Measurements from ENCODE around the gene EGFL7.
"Not testable (repeated sequence)": the region's sequence is repeated elsewhere in the genome, so short reads cannot be mapped to it uniquely, and the experiment has no call there.

Gene EGFL7

GRCh38 chr9:136703276-136703860 is 40.7 kb downstream of the EGFL7 start:
- DNase-seq, result no peak

- not testable (repeated sequence) for DNase-seq
Observed at GRCh38 chr9:136704741-136705140, 42.0 kb downstream of the EGFL7 start.

GRCh38 chr9:136705564-136705963 is 42.8 kb downstream of the EGFL7 start:
- DNase-seq, result no peak

- DNase-seq, result no peak
Observed at GRCh38 chr9:136707011-136707410, 44.3 kb downstream of the EGFL7 start.

GRCh38 chr9:136707849-136708517 is 45.3 kb downstream of the EGFL7 start:
- no peak for DNase-seq

GRCh38 chr9:136709454-136710109 is 46.9 kb downstream of the EGFL7 start:
- DNase-seq, result no peak

GRCh38 chr9:136710543-136710942 is 47.8 kb downstream of the EGFL7 start:
- no peak for DNase-seq

- DNase-seq, result not testable (repeated sequence)
Observed at GRCh38 chr9:136711219-136711648, 48.5 kb downstream of the EGFL7 start.

GRCh38 chr9:136711751-136712689 is 49.3 kb downstream of the EGFL7 start, which contains the start of gene DIPK1B:
Gene DIPK1B (plus strand): TSS chr9:136712572. CDS start chr9:136712666, 94 bp downstream.
- no peak for DNase-seq

GRCh38 chr9:136712690-136713544 is 50.2 kb downstream of the EGFL7 start:
- DNase-seq, result no peak

- no peak for DNase-seq
Observed at GRCh38 chr9:136713550-136713949, 50.8 kb downstream of the EGFL7 start.

GRCh38 chr9:136714096-136714892 is 51.6 kb downstream of the EGFL7 start:
- no peak for DNase-seq

GRCh38 chr9:136714893-136715274 is 52.2 kb downstream of the EGFL7 start:
- DNase-seq, result no peak

- no peak for DNase-seq
Observed at GRCh38 chr9:136717399-136717798, 54.7 kb downstream of the EGFL7 start.

GRCh38 chr9:136718345-136719194 is 55.9 kb downstream of the EGFL7 start:
- no peak for DNase-seq

GRCh38 chr9:136719195-136719880 is 56.6 kb downstream of the EGFL7 start:
- DNase-seq, result no peak

- DNase-seq, result no peak
Observed at GRCh38 chr9:136720251-136720897, 57.7 kb downstream of the EGFL7 start.

GRCh38 chr9:136720898-136721338 is 58.2 kb downstream of the EGFL7 start:
- no peak for DNase-seq

All from activated effector memory CD4-positive, alpha-beta T cell treated with Interleukin-2 at 50 U/mL for 16 hours (primary cell).